Stomach (tissue), 4 donors: ENCODE results near the gene OASL.

Source experiments
- CTCF ChIP-seq, 7 experiments: fragments of 450-650 bp in 4 of 7; fragments of 200-600 bp in 3 of 7; sonication (generic) in 3 of 7; IDR thresholded peaks; one replicate each; pipeline ENCODE4 v1.5.1; 2016 to 2019; ENCODE audit warnings: antibody characterized with exemption in 7 of 7, control low read depth in 2 of 7, mild to moderate bottlenecking in 1 of 7
- EP300 ChIP-seq: sonication (generic); formaldehyde crosslinking; IDR thresholded peaks from one replicate; pipeline ENCODE4 v1.6.1; 2017; ENCODE audit warnings: antibody characterized with exemption
- POLR2A ChIP-seq, 4 donors: fragments of 450-650 bp; IDR thresholded peaks; one replicate each; pipeline ENCODE4 v1.6.1; 2016; ENCODE audit warnings: antibody characterized with exemption in 4 of 4, control low read depth in 2 of 4, mild to moderate bottlenecking in 1 of 4, moderate library complexity in 1 of 4
- POLR2AphosphoS5 ChIP-seq, 3 donors: sonication (generic); formaldehyde crosslinking; IDR thresholded peaks; one replicate each; pipeline ENCODE4 v1.6.1; 2016; ENCODE audit warnings: antibody characterized with exemption in 3 of 3

GRCh38 chr12:120989687-120990086 is 49.4 kb downstream of the OASL start:
- TF ChIP-seq CTCF (IDR thresholded peaks at IDR 0.05) (no peak), POLR2AphosphoS5 (IDR thresholded peaks at IDR 0.05) (no peak), EP300 (no peak), POLR2A (IDR thresholded peaks at IDR 0.05) (no peak)
